Measurements from ENCODE around the gene CXCL3. TPM values are rescaled to one million over a fixed set of nuclear protein-coding genes. Genes with fewer than 3 reads are reported as not detected.

CXCL3 gene
- total and polyA plus RNA-seq, 9 of the 15 experiments (the other 6 are each of a cell fraction or from before 2014, with no cell fraction given), result 2.3 to 8.9 (median 6.1) TPM

DNA sequence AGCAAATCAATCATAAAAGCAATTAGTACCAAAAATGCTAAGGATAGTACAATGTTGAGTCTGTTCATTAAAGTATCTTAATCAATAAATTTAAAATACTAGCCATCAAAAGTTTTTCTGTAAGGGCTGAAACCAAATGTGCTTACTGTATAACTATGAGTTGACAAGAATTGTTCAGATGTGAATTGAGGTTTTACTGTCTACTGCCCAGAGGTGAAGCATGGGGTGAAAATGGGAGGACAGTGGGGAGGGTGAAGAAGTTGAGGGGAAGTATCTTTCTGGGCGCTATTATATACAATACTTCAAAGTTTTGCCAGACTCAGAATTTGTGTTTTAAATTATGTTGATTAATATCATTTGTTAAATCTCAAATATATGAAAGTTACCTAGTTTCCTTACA, 46.4 kb downstream of the CXCL3 start:
- no peaks in the 10 kb centered on the region for H3K9me1 ChIP-seq (ENCODE audit: control insufficient read depth, insufficient read depth, low read length)
- ChIA-PET CTCF (ENCODE audit: low intra/inter-chr PET ratio) (no interaction called here), POLR2A (no interaction called here)
- no peak for FAIRE-seq
- H3K4me2 ChIP-seq (ENCODE audit: insufficient read depth, low read length), result no peak overlapping the region
- WGBS (ENCODE audit: insufficient coverage, low coverage, missing lambda C conversion rate), result 0% methylated on average over 1 of the region's 1 CpG
- no peaks in the 10 kb centered on the region for H3K9me3 ChIP-seq (replicated peaks; ENCODE audit: control insufficient read depth, insufficient read depth, low read depth, low read length)
- peak overlapping the region; percentile 76 for H2AFZ ChIP-seq (ENCODE audit: low read depth, low read length)
- no peak for DNase-seq (ENCODE audit: extremely low read depth in 1 of 4, low spot score in 3 of 4)
- H3K9ac ChIP-seq (ENCODE audit: insufficient read depth in 1 of 2, low read depth in 2 of 2, low read length in 2 of 2), result no peak overlapping the region
- H3K4me3 ChIP-seq, result no peak overlapping the region
- peaks cover 0 to 14% of the 10 kb centered on the region in 2 experiments; a peak in 2 of 5 replicates for H3K4me1 ChIP-seq (replicated peaks in 1 of 2; ENCODE audit: control insufficient read depth in 2 of 2, insufficient read depth in 2 of 2, low read length in 2 of 2)
- no peaks in the 10 kb centered on the region for H3K27me3 ChIP-seq (ENCODE audit: control insufficient read depth in 2 of 2, insufficient read depth in 2 of 2, low read length in 2 of 2)
- H3K36me3 ChIP-seq (ENCODE audit: control insufficient read depth, insufficient read depth, low read length), result no peaks in the 10 kb centered on the region
- H4K20me1 ChIP-seq (replicated peaks; ENCODE audit: control insufficient read depth, insufficient read depth, low read length), result no peaks in the 10 kb centered on the region
- BruUV-seq (replicated peaks), result no TSS peak
- H3K79me2 ChIP-seq (ENCODE audit: control insufficient read depth, insufficient read depth, low read length), result no peaks in the 10 kb centered on the region
- no peak overlapping the region; the same call in 2 of the 3 replicates for H3K27ac ChIP-seq (ENCODE audit: extremely low read depth, low read depth, low read length)
- intact Hi-C loops (cut with micrococcal nuclease), result no loop called here
- ATAC-seq, result peak; percentile 18; the same call in 1 of the 3 replicates
- in situ Hi-C loops (cut with MboI), result no loop called here
- TF ChIP-seq NFE2 (IDR thresholded peaks at IDR 0.05; ENCODE audit: low read depth), result peak; percentile 21; the same call in 1 of the 2 replicates
- 0 out of 2 replicates have a peak, but pooled peaks have one; percentile 13 for TF ChIP-seq ZNF175 (CRISPR knock-in tag; IDR thresholded peaks at IDR 0.05; ENCODE audit: low read depth)
- TF ChIP-seq FOXK1 (CRISPR knock-in tag; IDR thresholded peaks at IDR 0.05; ENCODE audit: borderline replicate concordance), result no peak
- no peak for TF ChIP-seq ETV5 (CRISPR knock-in tag; IDR thresholded peaks at IDR 0.05; ENCODE audit: low read depth)
- TF ChIP-seq SMAD4 (CRISPR knock-in tag; conservative IDR thresholded peaks at IDR 0.05), result peak; percentile 57; the same call in 1 of the 2 replicates
- TF ChIP-seq ZNF316 (IDR thresholded peaks at IDR 0.05), result 0 out of 2 replicates have a peak, but pooled peaks have one; percentile 3

GRCh38 chr4:73991742-73992000, 46.8 kb downstream of the CXCL3 start:
- WGBS (ENCODE audit: insufficient coverage, low coverage, missing lambda C conversion rate), result 63% methylated on average over 1 of the region's 1 CpG
- no peaks in the 10 kb centered on the region for H3K9me3 ChIP-seq (replicated peaks; ENCODE audit: control insufficient read depth, insufficient read depth, low read depth, low read length)
- H2AFZ ChIP-seq (ENCODE audit: low read depth, low read length), result peak overlapping the region; percentile 76
- no peaks in the 10 kb centered on the region for H3K36me3 ChIP-seq (ENCODE audit: control insufficient read depth, insufficient read depth, low read length)
- no peak overlapping the region; the same call in 2 of the 3 replicates for H3K27ac ChIP-seq (ENCODE audit: extremely low read depth, low read depth, low read length)
- H3K27me3 ChIP-seq (ENCODE audit: control insufficient read depth in 2 of 2, insufficient read depth in 2 of 2, low read length in 2 of 2), result no peaks in the 10 kb centered on the region
- H3K4me1 ChIP-seq (replicated peaks in 1 of 2; ENCODE audit: control insufficient read depth in 2 of 2, insufficient read depth in 2 of 2, low read length in 2 of 2), result peaks cover 0 to 14% of the 10 kb centered on the region in 2 experiments; a peak in 2 of 5 replicates
- FAIRE-seq (no peak), ATAC-seq (peak; percentile 35), DNase-seq (ENCODE audit: extremely low read depth in 1 of 4, low spot score in 3 of 4) (no peak)
- H4K20me1 ChIP-seq (replicated peaks; ENCODE audit: control insufficient read depth, insufficient read depth, low read length), result no peaks in the 10 kb centered on the region
- H3K9me1 ChIP-seq (ENCODE audit: control insufficient read depth, insufficient read depth, low read length), result no peaks in the 10 kb centered on the region
- no peak overlapping the region for H3K9ac ChIP-seq (ENCODE audit: insufficient read depth in 1 of 2, low read depth in 2 of 2, low read length in 2 of 2)
- no peak overlapping the region for H3K4me2 ChIP-seq (ENCODE audit: insufficient read depth, low read length)
- ChIA-PET CTCF (ENCODE audit: low intra/inter-chr PET ratio) (no interaction called here), POLR2A (no interaction called here)
- intact Hi-C loops (cut with micrococcal nuclease) (no loop called here), in situ Hi-C loops (cut with MboI) (no loop called here)
- BruUV-seq (replicated peaks), result no TSS peak
- no peak overlapping the region for H3K4me3 ChIP-seq
- no peaks in the 10 kb centered on the region for H3K79me2 ChIP-seq (ENCODE audit: control insufficient read depth, insufficient read depth, low read length)
- TF ChIP-seq ARID1B (IDR thresholded peaks at IDR 0.05) (no peak; the same call in 1 of the 2 replicates), ETV6 (IDR thresholded peaks at IDR 0.05; ENCODE audit: borderline replicate concordance in 1 of 2, low read depth in 2 of 2, low read length in 1 of 2) (no peak), ETV6 (CRISPR knock-in tag; IDR thresholded peaks at IDR 0.05; ENCODE audit: borderline replicate concordance) (no peak), GMEB1 (CRISPR knock-in tag; IDR thresholded peaks at IDR 0.05) (no peak), TOE1 (IDR thresholded peaks at IDR 0.05; ENCODE audit: borderline replicate concordance) (no peak), TOE1 (CRISPR knock-in tag; IDR thresholded peaks at IDR 0.05; ENCODE audit: borderline replicate concordance, low read depth) (no peak), NFRKB (IDR thresholded peaks at IDR 0.05; ENCODE audit: low read depth) (0 out of 2 replicates have a peak, but pooled peaks have one; percentile 41), SLC30A9 (CRISPR knock-in tag; IDR thresholded peaks at IDR 0.05) (no peak), HSF4 (CRISPR knock-in tag; IDR thresholded peaks at IDR 0.05; ENCODE audit: borderline replicate concordance) (no peak)
- TF ChIP-seq, protein P1, sequence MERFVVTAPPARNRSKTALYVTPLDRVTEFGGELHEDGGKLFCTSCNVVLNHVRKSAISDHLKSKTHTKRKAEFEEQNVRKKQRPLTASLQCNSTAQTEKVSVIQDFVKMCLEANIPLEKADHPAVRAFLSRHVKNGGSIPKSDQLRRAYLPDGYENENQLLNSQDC (CRISPR knock-in tag; IDR thresholded peaks at IDR 0.05), result no peak

Measured in K562 (cell line).